ENCODE measurements around the gene NEK2. TPM values are rescaled to one million over a fixed set of nuclear protein-coding genes. Genes with fewer than 3 reads are reported as not detected.
"Not testable (repeated sequence)": the region's sequence is repeated elsewhere in the genome, so short reads cannot be mapped to it uniquely, and the experiment has no call there.

The NEK2 gene
- total RNA-seq, 1 donor from 2014 or later, result 93.3 TPM

DNA sequence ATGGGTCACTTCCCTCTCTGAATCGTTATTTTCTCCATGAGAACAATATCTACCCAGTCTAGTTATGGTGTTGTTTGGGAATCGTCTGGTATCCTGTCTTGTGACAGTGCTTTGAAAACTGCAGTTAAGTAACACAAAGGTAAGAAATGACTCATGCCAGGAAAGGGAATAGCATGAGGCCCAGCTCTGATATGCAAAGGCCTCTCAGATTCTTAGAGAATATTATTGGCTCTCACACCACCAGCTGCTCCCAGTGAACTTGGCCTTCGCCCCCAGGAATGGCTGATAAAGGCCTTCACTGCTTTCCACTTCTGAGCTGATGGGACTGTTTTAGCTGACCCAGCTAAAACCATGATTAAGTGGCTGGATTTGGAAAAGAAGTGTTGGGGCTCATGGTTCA lies 27.1 kb downstream of the NEK2 start:
- H3K27ac Mint-ChIP-seq, result no peak overlapping the region

DNA sequence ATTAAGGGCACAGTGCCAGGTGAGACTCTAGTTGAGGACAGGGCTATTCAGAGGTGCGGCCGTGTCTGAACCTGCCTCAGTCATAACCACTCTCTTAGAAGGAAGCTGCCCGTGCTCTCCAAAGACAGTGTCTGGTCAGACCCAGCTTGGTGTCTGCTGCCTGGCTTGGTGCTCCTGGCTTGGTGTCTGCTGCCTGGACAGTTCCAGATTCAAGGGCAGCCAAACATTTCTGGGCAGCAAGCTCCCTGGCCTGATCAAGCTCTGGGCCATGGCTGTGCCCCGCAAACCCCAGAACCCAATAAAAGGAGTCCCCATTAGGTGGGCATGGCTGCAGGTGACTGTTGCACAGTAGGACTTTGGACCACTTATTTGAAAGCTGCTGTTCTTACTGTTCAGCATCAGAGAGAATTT lies 27.7 kb downstream of the NEK2 start:
- no peak overlapping the region for H3K27ac ChIP-seq
- H3K9ac ChIP-seq, result no peak overlapping the region
- H2AFZ ChIP-seq (replicated peaks), result no peak overlapping the region
- DNase-seq (ENCODE audit: low spot score), result no peak
- no peak overlapping the region for H3K4me3 ChIP-seq
- Mint-ChIP-seq H3K27me3 (ENCODE audit: insufficient read depth, low read depth) (peaks cover 2% of the 10 kb centered on the region), H3K27ac (no peak overlapping the region), H3K4me3 (no peak overlapping the region), H3K4me1 (peaks cover 10% of the 10 kb centered on the region), H3K36me3 (no peaks in the 10 kb centered on the region), H3K9me3 (no peaks in the 10 kb centered on the region)
- H3K27me3 ChIP-seq, result no peaks in the 10 kb centered on the region
- H3K4me1 ChIP-seq, result no peaks in the 10 kb centered on the region
- H4K20me1 ChIP-seq (ENCODE audit: low read depth), result no peaks in the 10 kb centered on the region
- H3K79me2 ChIP-seq (ENCODE audit: low read depth), result no peaks in the 10 kb centered on the region
- no peak overlapping the region for H3K4me2 ChIP-seq
- no peaks in the 10 kb centered on the region for H3K36me3 ChIP-seq
- no peaks in the 10 kb centered on the region for H3F3A ChIP-seq (ENCODE audit: low read depth)
- H3K9me3 ChIP-seq (ENCODE audit: low read depth), result no peaks in the 10 kb centered on the region
- TF ChIP-seq EZH2phosphoT487 (IDR thresholded peaks at IDR 0.05), result no peak
- TF ChIP-seq, protein P1, sequence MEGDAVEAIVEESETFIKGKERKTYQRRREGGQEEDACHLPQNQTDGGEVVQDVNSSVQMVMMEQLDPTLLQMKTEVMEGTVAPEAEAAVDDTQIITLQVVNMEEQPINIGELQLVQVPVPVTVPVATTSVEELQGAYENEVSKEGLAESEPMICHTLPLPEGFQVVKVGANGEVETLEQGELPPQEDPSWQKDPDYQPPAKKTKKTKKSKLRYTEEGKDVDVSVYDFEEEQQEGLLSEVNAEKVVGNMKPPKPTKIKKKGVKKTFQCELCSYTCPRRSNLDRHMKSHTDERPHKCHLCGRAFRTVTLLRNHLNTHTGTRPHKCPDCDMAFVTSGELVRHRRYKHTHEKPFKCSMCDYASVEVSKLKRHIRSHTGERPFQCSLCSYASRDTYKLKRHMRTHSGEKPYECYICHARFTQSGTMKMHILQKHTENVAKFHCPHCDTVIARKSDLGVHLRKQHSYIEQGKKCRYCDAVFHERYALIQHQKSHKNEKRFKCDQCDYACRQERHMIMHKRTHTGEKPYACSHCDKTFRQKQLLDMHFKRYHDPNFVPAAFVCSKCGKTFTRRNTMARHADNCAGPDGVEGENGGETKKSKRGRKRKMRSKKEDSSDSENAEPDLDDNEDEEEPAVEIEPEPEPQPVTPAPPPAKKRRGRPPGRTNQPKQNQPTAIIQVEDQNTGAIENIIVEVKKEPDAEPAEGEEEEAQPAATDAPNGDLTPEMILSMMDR (IDR thresholded peaks at IDR 0.05), result no peak
- TF ChIP-seq EZH2 (IDR thresholded peaks at IDR 0.05), result no peak

More for the DNA sequence above, 27.1 kb downstream of the NEK2 start:
- Mint-ChIP-seq H3K4me1 (peaks cover 8% of the 10 kb centered on the region), H3K4me3 (no peak overlapping the region), H3K9me3 (no peaks in the 10 kb centered on the region), H3K36me3 (no peaks in the 10 kb centered on the region), H3K27me3 (ENCODE audit: insufficient read depth, low read depth) (peaks cover 3% of the 10 kb centered on the region)
- Histone ChIP-seq H3K79me2 (ENCODE audit: low read depth) (no peaks in the 10 kb centered on the region), H3F3A (ENCODE audit: low read depth) (no peaks in the 10 kb centered on the region), H3K4me1 (no peaks in the 10 kb centered on the region), H3K27me3 (no peaks in the 10 kb centered on the region), H3K27ac (no peak overlapping the region), H3K4me2 (no peak overlapping the region), H3K4me3 (no peak overlapping the region), H3K36me3 (no peaks in the 10 kb centered on the region), H2AFZ (replicated peaks) (no peak overlapping the region), H4K20me1 (ENCODE audit: low read depth) (no peaks in the 10 kb centered on the region), H3K9ac (no peak overlapping the region), H3K9me3 (ENCODE audit: low read depth) (no peaks in the 10 kb centered on the region)
- DNase-seq (ENCODE audit: low spot score), result no peak
- TF ChIP-seq EZH2phosphoT487 (IDR thresholded peaks at IDR 0.05) (no peak), EZH2 (IDR thresholded peaks at IDR 0.05) (no peak)

DNA sequence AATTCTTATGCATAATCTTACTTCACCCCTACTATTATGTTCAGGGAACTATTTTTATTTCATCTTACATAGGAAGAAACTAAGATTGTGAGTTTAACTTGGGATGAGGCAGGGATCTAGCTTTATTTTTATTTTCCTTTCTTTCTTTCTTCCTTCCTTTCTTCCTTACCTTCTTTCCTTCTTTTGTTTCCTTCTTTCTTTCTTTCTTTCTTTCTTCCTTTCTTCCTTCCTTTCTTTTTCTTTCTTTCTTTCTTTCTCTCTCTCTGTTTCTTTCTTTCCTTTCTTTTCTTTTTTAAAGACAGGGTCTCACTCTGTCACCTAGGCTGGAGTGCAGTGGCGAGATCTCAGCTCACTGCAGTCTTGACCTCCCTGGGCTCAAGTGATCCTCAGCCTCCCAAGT lies 28.9 kb downstream of the NEK2 start:
- no peak overlapping the region for H3K27ac Mint-ChIP-seq
- Histone ChIP-seq H2AFZ (replicated peaks) (no peak overlapping the region), H4K20me1 (ENCODE audit: low read depth) (no peaks in the 10 kb centered on the region), H3K27ac (no peak overlapping the region), H3K79me2 (ENCODE audit: low read depth) (no peaks in the 10 kb centered on the region), H3K4me3 (no peak overlapping the region), H3K9ac (no peak overlapping the region), H3K4me2 (no peak overlapping the region), H3K9me3 (ENCODE audit: low read depth) (no peaks in the 10 kb centered on the region), H3F3A (ENCODE audit: low read depth) (no peaks in the 10 kb centered on the region), H3K36me3 (no peaks in the 10 kb centered on the region), H3K4me1 (no peaks in the 10 kb centered on the region), H3K27me3 (no peaks in the 10 kb centered on the region)
- H3K9me3 Mint-ChIP-seq, result no peaks in the 10 kb centered on the region
- no peak for DNase-seq (ENCODE audit: low spot score)
- H3K36me3 Mint-ChIP-seq, result no peaks in the 10 kb centered on the region
- H3K4me3 Mint-ChIP-seq, result no peak overlapping the region
- TF ChIP-seq EZH2 (IDR thresholded peaks at IDR 0.05) (no peak), EZH2phosphoT487 (IDR thresholded peaks at IDR 0.05) (no peak)
- TF ChIP-seq, protein P1 (IDR thresholded peaks at IDR 0.05), result no peak
- H3K4me1 Mint-ChIP-seq, result peaks cover 10% of the 10 kb centered on the region
- H3K27me3 Mint-ChIP-seq (ENCODE audit: insufficient read depth, low read depth), result peaks cover 4% of the 10 kb centered on the region

DNA sequence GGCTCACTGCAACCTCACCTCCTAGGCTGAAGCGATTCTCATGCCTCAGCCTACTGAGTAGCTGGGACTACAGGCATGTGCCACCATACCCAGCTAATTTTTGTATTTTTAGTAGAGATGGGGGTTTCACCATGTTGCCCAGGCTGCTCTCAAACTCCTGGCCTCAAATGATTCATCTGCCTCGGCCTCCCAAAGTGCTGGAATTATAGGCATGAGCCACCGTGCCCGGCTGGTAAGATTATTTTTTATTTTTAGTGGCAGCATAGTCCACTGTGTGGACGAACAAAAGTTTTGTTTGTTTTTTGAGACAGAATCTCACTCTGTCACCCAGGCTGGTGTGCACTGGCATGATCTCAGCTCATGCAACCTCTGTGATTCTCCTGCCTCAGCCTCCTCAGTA lies 29.8 kb downstream of the NEK2 start:
- H3K9me3 Mint-ChIP-seq; H3K9ac ChIP-seq; H4K20me1 ChIP-seq (ENCODE audit: low read depth); H3K79me2 ChIP-seq (ENCODE audit: low read depth); H3F3A ChIP-seq (ENCODE audit: low read depth); H3K4me2 ChIP-seq; DNase-seq (ENCODE audit: low spot score); H3K4me3 Mint-ChIP-seq; H3K27ac Mint-ChIP-seq; H3K4me3 ChIP-seq; H3K27me3 ChIP-seq; H3K9me3 ChIP-seq (ENCODE audit: low read depth); H3K4me1 ChIP-seq; H3K36me3 Mint-ChIP-seq; H3K27ac ChIP-seq; H2AFZ ChIP-seq (replicated peaks); H3K27me3 Mint-ChIP-seq (ENCODE audit: insufficient read depth, low read depth); H3K36me3 ChIP-seq: not testable (repeated sequence)
- peaks cover 10% of the 10 kb centered on the region for H3K4me1 Mint-ChIP-seq
